GM12878 (cell line): ENCODE measurements around the gene ADPGK. TPM values are rescaled to one million over a fixed set of nuclear protein-coding genes. Genes with fewer than 3 reads are reported as not detected.
A peak's percentile ranks its signal among the peaks of the same experiment; 100 is the strongest.

Experiments used
- ATAC-seq: fragments of 200-7000 bp; cut with Tn5 transposase; 3 replicates; pipeline ENCODE4 v1.9.1; 2020; ENCODE audit warnings: mild to moderate bottlenecking, moderate library complexity
- BruUV-seq: library from RNA; stranded (reverse); fragments of 400-500 nt; replicated peaks from 2 replicates; lab custom pipeline; 2021; lab: Mats Ljungman, UMichigan
- CTCF ChIA-PET: fragments of 300-600 bp; sonication (Branson Sonifier 250); formaldehyde crosslinking; extraction: SDS; loops from one replicate; lab custom pipeline; 2021; ENCODE audit warnings: inconsistent platforms; lab: Yijun Ruan, JAX
- POLR2A ChIA-PET: fragments of 350-600 bp; formaldehyde crosslinking; extraction: SDS; loops from one replicate; lab custom pipeline; 2021; ENCODE audit warnings: inconsistent platforms; lab: Charles Lee
- RAD21 ChIA-PET: fragments of 300-600 bp; sonication (Branson Sonifier 250); formaldehyde crosslinking; loops from one replicate; lab custom pipeline; 2023; ENCODE audit warnings: antibody characterized with exemption; ENCODE audit not compliant: unreplicated experiment; lab: Charles Lee
- SMC1A ChIA-PET: fragments of 300-600 bp; sonication (Branson Sonifier 250); formaldehyde crosslinking; loops from one replicate; lab custom pipeline; 2023; ENCODE audit not compliant: unreplicated experiment, uncharacterized antibody; lab: Charles Lee
- DNase-seq: peaks from one replicate; pipeline ENCODE4 v3.0.0-alpha.2; 2011; ENCODE audit warnings: low read depth, low spot score
- FAIRE-seq: peaks from 3 replicates; lab custom pipeline; 2011; peaks lifted over from hg19 to GRCh38; lab: Jason Lieb, UNC
- H2AFZ ChIP-seq: 2 replicates; pipeline ENCODE4 v1.6.0; 2011; ENCODE audit warnings: low read depth, low read length, control low read depth; ENCODE audit not compliant: control insufficient read depth
- H3K27ac ChIP-seq: 2 replicates; pipeline ENCODE4 v1.5.1; 2011; ENCODE audit warnings: control low read depth; ENCODE audit not compliant: control insufficient read depth, insufficient read depth
- H3K27me3 ChIP-seq, 2 experiments: replicated peaks in 1 of 2; 2 replicates each; pipeline versions ENCODE4 v1.6.0 to v1.6.1; 2011; ENCODE audit warnings: low read length in 1 of 2; ENCODE audit not compliant: control insufficient read depth in 2 of 2, insufficient read depth in 2 of 2
- H3K36me3 ChIP-seq, 2 experiments: 2 replicates each; pipeline ENCODE4 v1.5.1; 2011; ENCODE audit warnings: low read length in 1 of 2; ENCODE audit not compliant: control insufficient read depth in 2 of 2, insufficient read depth in 2 of 2
- H3K4me1 ChIP-seq: 2 replicates; pipeline ENCODE4 v1.6.1; 2011; ENCODE audit warnings: mild to moderate bottlenecking, low read length, moderate library complexity, mixed read lengths; ENCODE audit not compliant: control insufficient read depth, insufficient read depth
- H3K4me2 ChIP-seq: 2 replicates; pipeline ENCODE4 v1.6.0; 2011; ENCODE audit warnings: control low read depth; ENCODE audit not compliant: control insufficient read depth, insufficient read depth
- H3K4me3 ChIP-seq: fragments of 200-600 bp; sonication (generic); 2 replicates; pipeline ENCODE4 v1.5.1; 2016
- H3K79me2 ChIP-seq: 2 replicates; pipeline ENCODE4 v1.6.0; 2011; ENCODE audit warnings: low read length; ENCODE audit not compliant: control insufficient read depth, insufficient read depth
- H3K9ac ChIP-seq: 2 replicates; pipeline ENCODE4 v1.8.0; 2011; ENCODE audit warnings: low read length, control low read depth, mixed read lengths; ENCODE audit not compliant: control insufficient read depth, insufficient read depth
- H3K9me3 ChIP-seq: replicated peaks from 3 replicates; pipeline ENCODE4 v1.5.1; 2011; ENCODE audit warnings: mild to moderate bottlenecking, low read length; ENCODE audit not compliant: control insufficient read depth, insufficient read depth
- H4K20me1 ChIP-seq: 2 replicates; pipeline ENCODE4 v1.6.0; 2011; ENCODE audit not compliant: control insufficient read depth, insufficient read depth
- BCL11A ChIP-seq: IDR thresholded peaks from 2 replicates; pipeline ENCODE4 v1.6.1; 2011; ENCODE audit warnings: low read depth, low read length
- ETV6 ChIP-seq, 2 experiments: fragments of 450-650 bp in 1 of 2; IDR thresholded peaks in 1 of 2; conservative IDR thresholded peaks in 1 of 2; 2 replicates each; pipeline ENCODE4 v1.6.1; 2014; ENCODE audit warnings: antibody characterized with exemption in 1 of 2, borderline replicate concordance in 1 of 2, low read depth in 1 of 2, mild to moderate bottlenecking in 1 of 2, moderate library complexity in 1 of 2
- JUNB ChIP-seq: IDR thresholded peaks from 2 replicates; pipeline ENCODE4 v1.6.1; 2016; ENCODE audit warnings: antibody characterized with exemption, mild to moderate bottlenecking
- PAX8 ChIP-seq: fragments of 450-650 bp; IDR thresholded peaks from 2 replicates; pipeline ENCODE4 v1.6.1; 2017; ENCODE audit warnings: mild to moderate bottlenecking, moderate library complexity
- POLR2A ChIP-seq: IDR thresholded peaks from 2 replicates; pipeline ENCODE4 v1.6.1; 2011; ENCODE audit warnings: low read depth, mild to moderate bottlenecking, low read length
- SKIL ChIP-seq: fragments of 450-650 bp; IDR thresholded peaks from 2 replicates; pipeline ENCODE4 v1.6.1; 2017; ENCODE audit warnings: mild to moderate bottlenecking, low read depth, inconsistent platforms; ENCODE audit not compliant: poor library complexity, severe bottlenecking
- SMAD5 ChIP-seq: IDR thresholded peaks from 2 replicates; pipeline ENCODE4 v1.6.1; 2016; ENCODE audit warnings: antibody characterized with exemption, low read depth
- WGBS: methylation state at CpG from one replicate; pipeline ENCODE4 v1.1.6; 2016; ENCODE audit warnings: low lambda C conversion rate; ENCODE audit not compliant: insufficient replicate concordance, insufficient coverage; ENCODE audit errors: missing lambda C conversion rate; 5-methylcytosine and 5-hydroxymethylcytosine counted together
- in situ Hi-C: fragments of 300-500 bp; cut with MboI; formaldehyde crosslinking; loops from 9 replicates; pipeline ENCODE4 v1.14.3; 2018; ENCODE audit warnings: mixed read lengths
- intact Hi-C: fragments of 100-400 bp; cut with micrococcal nuclease; formaldehyde crosslinking; loops from one replicate; pipeline ENCODE4 v1.14.2; 2022; ENCODE audit not compliant: unreplicated experiment
- polyA plus RNA-seq, 11 experiments: library from polyadenylated mRNA; depleted of rRNA in 4 of 11; unstranded in 6 of 11; stranded (reverse) in 5 of 11; fragments of >200 nt; fragmentation: Nextera tagmentation in 4 of 11; fragmentation: Illumina TruSeq in 1 of 11; extraction: Ambion mirVana in 4 of 11; extraction: Trizol in 1 of 11; gene quantifications; 1 replicate in 1 of 11; 2 replicates in 10 of 11; pipeline versions ENCODE4 v1.2.1 to v1.2.3, GENCODE V29; 2011 to 2016; ENCODE audit warnings: inconsistent platforms in 2 of 11, missing spikeins in 2 of 11, low read depth in 1 of 11
- total RNA-seq, 4 experiments: library from RNA; depleted of rRNA in 3 of 4; stranded (reverse); fragments of >200 nt in 3 of 4; fragmentation: Illumina TruSeq in 1 of 4; extraction: Trizol in 1 of 4; gene quantifications; 2 replicates each; pipeline versions ENCODE4 v1.2.1 to v1.2.3, GENCODE V29; 2013 to 2021
- TF ChIP-seq, protein P1 (sequence below): fragments of 450-650 bp; IDR thresholded peaks from 2 replicates; pipeline ENCODE4 v1.6.1; 2017; ENCODE audit warnings: antibody characterized with exemption, mild to moderate bottlenecking, moderate library complexity

Gene ADPGK
- total and polyA plus RNA-seq, 10 of the 15 experiments (the other 5 are each of a cell fraction or from before 2014, with no cell fraction given), result 13.8 to 146 (median 56.7) TPM

DNA sequence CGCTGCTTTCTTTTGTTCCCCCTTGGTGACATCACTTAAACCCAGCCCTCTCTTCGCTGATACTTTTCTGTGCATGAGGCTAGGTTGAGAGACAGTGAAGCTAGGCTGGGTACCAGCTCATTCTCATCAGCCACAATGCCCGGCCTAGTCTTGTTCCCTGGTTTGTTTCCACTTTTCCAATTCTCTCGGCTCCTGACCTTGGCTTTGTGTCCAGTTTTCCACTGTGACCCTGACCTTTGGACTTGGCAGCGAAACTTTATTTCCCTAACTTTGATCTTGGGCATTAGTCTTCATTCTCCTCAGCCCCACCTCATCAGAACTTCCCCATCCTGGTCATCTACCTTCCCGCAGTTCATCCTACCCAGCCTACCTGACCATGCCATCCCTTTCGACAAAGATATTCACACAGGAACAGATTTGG lies 908 bp upstream of the ADPGK start:
- no peaks in the 10 kb centered on the region for H3K27me3 ChIP-seq
- H3K4me1 ChIP-seq, result peaks cover 31% of the 10 kb centered on the region
- H3K9ac ChIP-seq, result peak overlapping the region; percentile 97
- TF ChIP-seq SMAD5 (no peak), BCL11A (no peak), POLR2A (no peak), ETV6 (conservative IDR thresholded peaks at IDR 0.05 in 1 of 2, IDR thresholded peaks at IDR 0.05 in 1 of 2; ENCODE audit: borderline replicate concordance in 1 of 2, low read depth in 1 of 2) (no peak), PAX8 (no peak), SKIL (no peak), JUNB (no peak)
- TF ChIP-seq, protein P1, sequence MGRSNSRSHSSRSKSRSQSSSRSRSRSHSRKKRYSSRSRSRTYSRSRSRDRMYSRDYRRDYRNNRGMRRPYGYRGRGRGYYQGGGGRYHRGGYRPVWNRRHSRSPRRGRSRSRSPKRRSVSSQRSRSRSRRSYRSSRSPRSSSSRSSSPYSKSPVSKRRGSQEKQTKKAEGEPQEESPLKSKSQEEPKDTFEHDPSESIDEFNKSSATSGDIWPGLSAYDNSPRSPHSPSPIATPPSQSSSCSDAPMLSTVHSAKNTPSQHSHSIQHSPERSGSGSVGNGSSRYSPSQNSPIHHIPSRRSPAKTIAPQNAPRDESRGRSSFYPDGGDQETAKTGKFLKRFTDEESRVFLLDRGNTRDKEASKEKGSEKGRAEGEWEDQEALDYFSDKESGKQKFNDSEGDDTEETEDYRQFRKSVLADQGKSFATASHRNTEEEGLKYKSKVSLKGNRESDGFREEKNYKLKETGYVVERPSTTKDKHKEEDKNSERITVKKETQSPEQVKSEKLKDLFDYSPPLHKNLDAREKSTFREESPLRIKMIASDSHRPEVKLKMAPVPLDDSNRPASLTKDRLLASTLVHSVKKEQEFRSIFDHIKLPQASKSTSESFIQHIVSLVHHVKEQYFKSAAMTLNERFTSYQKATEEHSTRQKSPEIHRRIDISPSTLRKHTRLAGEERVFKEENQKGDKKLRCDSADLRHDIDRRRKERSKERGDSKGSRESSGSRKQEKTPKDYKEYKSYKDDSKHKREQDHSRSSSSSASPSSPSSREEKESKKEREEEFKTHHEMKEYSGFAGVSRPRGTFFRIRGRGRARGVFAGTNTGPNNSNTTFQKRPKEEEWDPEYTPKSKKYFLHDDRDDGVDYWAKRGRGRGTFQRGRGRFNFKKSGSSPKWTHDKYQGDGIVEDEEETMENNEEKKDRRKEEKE, result no peak
- peaks cover 3% of the 10 kb centered on the region; the same call in 1 of the 2 replicates for H4K20me1 ChIP-seq
- peak overlapping the region; percentile 85 for H2AFZ ChIP-seq
- POLR2A ChIA-PET, result no interaction called here
- peaks cover 40% of the 10 kb centered on the region for H3K79me2 ChIP-seq
- ATAC-seq, result peak; percentile 20
- RAD21 ChIA-PET, result interaction anchor here (1.1 to 1.7 kb wide), 3 partner anchors 9 to 63 kb away, joined by 3 to 4 read pairs (median 4); no protein-coding TSS in a partner anchor
- intact Hi-C loops (loop anchor here (5.0 to 10.0 kb wide), 2 partner anchors 42 to 460 kb away; no protein-coding TSS in a partner anchor), in situ Hi-C loops (loop anchor here (10.0 kb wide), 1 partner anchor 850 kb away; the partner anchor contains the start of gene NPTN)
- peak; percentile 38 for FAIRE-seq
- H3K36me3 ChIP-seq, result 0 out of 4 replicates have a peak, but pooled peaks cover 0 to 3% of the 10 kb centered on the region in 2 experiments
- peak overlapping the region; percentile 93 for H3K27ac ChIP-seq
- DNase-seq, result no peak
- H3K4me2 ChIP-seq, result peak overlapping the region; percentile 65
- SMC1A ChIA-PET, result interaction anchor here (0.9 to 3.2 kb wide), 2 partner anchors 62 to 456 kb away, joined by 3 to 14 read pairs; no protein-coding TSS in a partner anchor
- H3K9me3 ChIP-seq, result no peaks in the 10 kb centered on the region
- peak overlapping the region; percentile 94 for H3K4me3 ChIP-seq
- CTCF ChIA-PET, result interaction anchor here (0.7 to 4.8 kb wide), 9 partner anchors 9 to 297 kb away, joined by 3 to 34 read pairs (median 3); no protein-coding TSS in a partner anchor
- BruUV-seq, result no TSS peak
- 75% methylated on average over 7 of the region's 7 CpGs for WGBS
